Endothelial cell (in vitro differentiated cells): ENCODE data around the gene DNAJB13. TPM values are rescaled to one million over a fixed set of nuclear protein-coding genes. Genes with fewer than 3 reads are reported as not detected.

Source experiments
- DNase-seq: peaks from one replicate; pipeline ENCODE4 v3.0.0; 2021; ENCODE audit warnings: low spot score
- H3K27ac Mint-ChIP-seq: one replicate; pipeline ENCODE4 v1.8.0; 2021; ENCODE audit warnings: mixed read lengths, inconsistent platforms; ENCODE audit not compliant: unreplicated experiment
- H3K27me3 Mint-ChIP-seq: one replicate; pipeline ENCODE4 v1.8.0; 2021; ENCODE audit warnings: mild to moderate bottlenecking, moderate library complexity, mixed read lengths, inconsistent platforms; ENCODE audit not compliant: unreplicated experiment
- H3K36me3 Mint-ChIP-seq: one replicate; pipeline ENCODE4 v1.8.0; 2021; ENCODE audit warnings: mild to moderate bottlenecking, low read depth, mixed read lengths, inconsistent platforms; ENCODE audit not compliant: unreplicated experiment
- H3K4me1 Mint-ChIP-seq: one replicate; pipeline ENCODE4 v1.8.0; 2021; ENCODE audit warnings: mild to moderate bottlenecking, mixed read lengths, inconsistent platforms; ENCODE audit not compliant: unreplicated experiment
- H3K4me3 Mint-ChIP-seq: one replicate; pipeline ENCODE4 v1.8.0; 2021; ENCODE audit warnings: mild to moderate bottlenecking, mixed read lengths, inconsistent platforms; ENCODE audit not compliant: unreplicated experiment
- H3K9me3 Mint-ChIP-seq: one replicate; pipeline ENCODE4 v1.8.0; 2021; ENCODE audit warnings: mixed read lengths, inconsistent platforms; ENCODE audit not compliant: unreplicated experiment
- CTCF ChIP-seq: fragments of 200-600 bp; sonication (generic); IDR thresholded peaks from one replicate; pipeline ENCODE4 v1.5.0; 2021; ENCODE audit warnings: antibody characterized with exemption; ENCODE audit not compliant: unreplicated experiment
- total RNA-seq: library from RNA; stranded (reverse); fragmentation: NEBNext Ultra II Directional; extraction: Animal tissue kit (Norgen Biotek cat#: 25700); gene quantifications from one replicate; pipeline ENCODE4 v1.2.1, GENCODE V29; 2021; ENCODE audit not compliant: unreplicated experiment

The DNAJB13 gene
- total RNA-seq, 1 donor from 2014 or later, result 0.36 TPM

- H3K27me3 Mint-ChIP-seq, result no peaks in the 10 kb centered on the region
- no peak overlapping the region for H3K4me3 Mint-ChIP-seq
- no peak for DNase-seq
- TF ChIP-seq CTCF, result no peak
- no peak overlapping the region for H3K27ac Mint-ChIP-seq
- H3K36me3 Mint-ChIP-seq, result peaks cover 15% of the 10 kb centered on the region
- H3K4me1 Mint-ChIP-seq, result no peaks in the 10 kb centered on the region
- H3K9me3 Mint-ChIP-seq, result no peaks in the 10 kb centered on the region
Measured at GRCh38 chr11:73999581-74000306, 48.9 kb downstream of the DNAJB13 start.

- H3K27me3 Mint-ChIP-seq, result no peaks in the 10 kb centered on the region
- no peaks in the 10 kb centered on the region for H3K9me3 Mint-ChIP-seq
- peak overlapping the region; percentile 61 for H3K4me3 Mint-ChIP-seq
- H3K36me3 Mint-ChIP-seq, result peaks cover 15% of the 10 kb centered on the region
- no peak for TF ChIP-seq CTCF
- no peak for DNase-seq
- no peak overlapping the region for H3K27ac Mint-ChIP-seq
- no peaks in the 10 kb centered on the region for H3K4me1 Mint-ChIP-seq
Measured at GRCh38 chr11:74000307-74001133, 49.7 kb downstream of the DNAJB13 start.

- Mint-ChIP-seq H3K27me3 (peaks cover 1% of the 10 kb centered on the region), H3K36me3 (peaks cover 18% of the 10 kb centered on the region), H3K4me3 (no peak overlapping the region), H3K9me3 (no peaks in the 10 kb centered on the region), H3K27ac (no peak overlapping the region), H3K4me1 (no peaks in the 10 kb centered on the region)
- no peak for DNase-seq
- no peak for TF ChIP-seq CTCF
Measured at GRCh38 chr11:74001822-74002286, 51.0 kb downstream of the DNAJB13 start.

- Mint-ChIP-seq H3K36me3 (peaks cover 18% of the 10 kb centered on the region), H3K4me3 (peak overlapping the region; percentile 11), H3K4me1 (no peaks in the 10 kb centered on the region), H3K9me3 (no peaks in the 10 kb centered on the region), H3K27me3 (peaks cover 1% of the 10 kb centered on the region), H3K27ac (no peak overlapping the region)
- no peak for TF ChIP-seq CTCF
- DNase-seq, result no peak
Measured at GRCh38 chr11:74002832-74003231, 52.0 kb downstream of the DNAJB13 start.
